HepG2 (cell line): Measurements from ENCODE around the gene PUS1. TPM values are rescaled to one million over a fixed set of nuclear protein-coding genes. Genes with fewer than 3 reads are reported as not detected.
A peak's percentile ranks its signal among the peaks of the same experiment; 100 is the strongest.

Experiments
- CREBL2 ChIP-seq: sonication (generic); formaldehyde crosslinking; IDR thresholded peaks from 2 replicates; pipeline ENCODE4 v1.8.1; 2023; ENCODE audit warnings: missing genetic modification reagents, mild to moderate bottlenecking, borderline replicate concordance
- HIVEP1 ChIP-seq: sonication (generic); formaldehyde crosslinking; IDR thresholded peaks from 2 replicates; pipeline ENCODE4 v1.4.0; 2020; ENCODE audit warnings: mild to moderate bottlenecking, missing genetic modification reagents
- HMGXB3 ChIP-seq: sonication (generic); formaldehyde crosslinking; IDR thresholded peaks from 2 replicates; pipeline ENCODE4 v1.4.0; 2020; ENCODE audit warnings: missing genetic modification reagents, borderline replicate concordance
- MED1 ChIP-seq: sonication (generic); formaldehyde crosslinking; IDR thresholded peaks from 2 replicates; pipeline ENCODE4 v1.4.0; 2020; ENCODE audit warnings: missing genetic modification reagents
- MED8 ChIP-seq: sonication (generic); formaldehyde crosslinking; IDR thresholded peaks from 2 replicates; pipeline ENCODE4 v1.8.1; 2023; ENCODE audit warnings: mild to moderate bottlenecking, missing genetic modification reagents; ENCODE audit not compliant: insufficient replicate concordance
- SETDB1 ChIP-seq: sonication (generic); formaldehyde crosslinking; IDR thresholded peaks from 2 replicates; pipeline ENCODE4 v1.5.1; 2020; ENCODE audit warnings: missing genetic modification reagents, mild to moderate bottlenecking, borderline replicate concordance
- SNRNP70 ChIP-seq: fragments of 200-400 bp; formaldehyde crosslinking; IDR thresholded peaks from 2 replicates; pipeline ENCODE4 v1.6.1; 2017; ENCODE audit warnings: mild to moderate bottlenecking, low read depth, low read length, moderate library complexity
- SPEN ChIP-seq: sonication (generic); formaldehyde crosslinking; IDR thresholded peaks from 2 replicates; pipeline ENCODE4 v1.5.1; 2020; ENCODE audit warnings: low read depth, mild to moderate bottlenecking, missing genetic modification reagents
- TAF1 ChIP-seq: sonication (generic); formaldehyde crosslinking; IDR thresholded peaks from 2 replicates; pipeline ENCODE4 v1.4.0; 2020; ENCODE audit warnings: missing genetic modification reagents
- THAP8 ChIP-seq: sonication (generic); formaldehyde crosslinking; IDR thresholded peaks from 2 replicates; pipeline ENCODE4 v1.5.1; 2020; ENCODE audit warnings: missing genetic modification reagents, mild to moderate bottlenecking, borderline replicate concordance
- UBTF ChIP-seq: sonication (generic); formaldehyde crosslinking; IDR thresholded peaks from 2 replicates; pipeline ENCODE4 v1.4.0; 2020; ENCODE audit warnings: mild to moderate bottlenecking, missing genetic modification reagents
- ZNF18 ChIP-seq: sonication (generic); formaldehyde crosslinking; IDR thresholded peaks from 2 replicates; pipeline ENCODE4 v1.8.0; 2022; ENCODE audit warnings: mild to moderate bottlenecking, missing genetic modification reagents; ENCODE audit not compliant: insufficient replicate concordance
- ZNF329 ChIP-seq: sonication (generic); formaldehyde crosslinking; IDR thresholded peaks from 2 replicates; pipeline ENCODE4 v1.9.0; 2021; ENCODE audit warnings: low read depth, mild to moderate bottlenecking, missing genetic modification reagents
- ZNF563 ChIP-seq: sonication (generic); formaldehyde crosslinking; IDR thresholded peaks from 2 replicates; pipeline ENCODE4 v1.8.0; 2022; ENCODE audit warnings: mild to moderate bottlenecking, moderate library complexity, missing genetic modification reagents
- ZNF790 ChIP-seq: sonication (generic); formaldehyde crosslinking; IDR thresholded peaks from 2 replicates; pipeline ENCODE4 v1.8.0; 2022; ENCODE audit warnings: missing genetic modification reagents, mild to moderate bottlenecking, borderline replicate concordance
- ZNF891 ChIP-seq: sonication (generic); formaldehyde crosslinking; IDR thresholded peaks from 2 replicates; pipeline ENCODE4 v1.5.0; 2020; ENCODE audit warnings: mild to moderate bottlenecking, missing genetic modification reagents
- polyA plus RNA-seq, 8 experiments: library from polyadenylated mRNA; depleted of rRNA in 3 of 8; stranded (reverse) in 7 of 8; unstranded in 1 of 8; fragments of >200 nt; fragmentation: Illumina TruSeq in 4 of 8; extraction: Trizol in 4 of 8; gene quantifications; 2 replicates each; pipeline versions ENCODE4 v1.2.1 to v1.2.3, GENCODE V29; 2011 to 2016; ENCODE audit warnings: low read depth in 4 of 8, missing spikeins in 1 of 8, mixed read lengths in 1 of 8; ENCODE audit not compliant: insufficient read depth in 1 of 8
- total RNA-seq, 5 experiments: library from RNA; depleted of rRNA; stranded (reverse); fragments of >200 nt; fragmentation: Illumina TruSeq; extraction: Trizol; gene quantifications; 2 replicates each; pipeline ENCODE4 v1.2.3, GENCODE V29; 2016; ENCODE audit warnings: low read depth in 1 of 5

The PUS1 gene
- total and polyA plus RNA-seq, 2 of the 13 experiments (the other 11 are each of a cell fraction or from before 2014, with no cell fraction given): 19.2 to 24.7 TPM

GRCh38 chr12:131896080-131896810, 32.8 kb upstream of the PUS1 start (continued):
- peak; percentile 92 for TF ChIP-seq TAF1 (CRISPR knock-in tag)
- peak; percentile 17; the same call in 1 of the 2 replicates for TF ChIP-seq ZNF563 (CRISPR knock-in tag)
- TF ChIP-seq ZNF329 (CRISPR knock-in tag): peak; percentile 86; the same call in 1 of the 2 replicates
- peak; percentile 66 for TF ChIP-seq ZNF18
- TF ChIP-seq ZNF790: 0 out of 2 replicates have a peak, but pooled peaks have one; percentile 58
- peak; percentile 60; the same call in 1 of the 2 replicates for TF ChIP-seq MED1
- no peak for TF ChIP-seq SNRNP70
- no peak for TF ChIP-seq THAP8 (CRISPR knock-in tag)
- peak; percentile 84 for TF ChIP-seq SPEN (CRISPR knock-in tag)
- peak; percentile 87 for TF ChIP-seq HIVEP1 (CRISPR knock-in tag)
- no peak for TF ChIP-seq SETDB1 (CRISPR knock-in tag)
- TF ChIP-seq UBTF (CRISPR knock-in tag): peak; percentile 94
- peak; percentile 54 for TF ChIP-seq HMGXB3 (CRISPR knock-in tag)
- peak; percentile 30; the same call in 1 of the 2 replicates for TF ChIP-seq ZNF891 (CRISPR knock-in tag)
- TF ChIP-seq MED8: peak; percentile 41
- TF ChIP-seq CREBL2 (CRISPR knock-in tag): no peak
